HG02981 (cell line): Measurements from ENCODE around the gene PRSS33.

Experiments
- ATAC-seq: cut with Tn5 transposase; IDR thresholded peaks from one replicate; pipeline ENCODE4 v1.9.1; 2021; ENCODE audit warnings: mild to moderate bottlenecking, moderate library complexity; ENCODE audit not compliant: unreplicated experiment

Gene PRSS33

GRCh38 chr16:2778630-2778958, 8.8 kb downstream of the PRSS33 start:
- no peak for ATAC-seq

DNA sequence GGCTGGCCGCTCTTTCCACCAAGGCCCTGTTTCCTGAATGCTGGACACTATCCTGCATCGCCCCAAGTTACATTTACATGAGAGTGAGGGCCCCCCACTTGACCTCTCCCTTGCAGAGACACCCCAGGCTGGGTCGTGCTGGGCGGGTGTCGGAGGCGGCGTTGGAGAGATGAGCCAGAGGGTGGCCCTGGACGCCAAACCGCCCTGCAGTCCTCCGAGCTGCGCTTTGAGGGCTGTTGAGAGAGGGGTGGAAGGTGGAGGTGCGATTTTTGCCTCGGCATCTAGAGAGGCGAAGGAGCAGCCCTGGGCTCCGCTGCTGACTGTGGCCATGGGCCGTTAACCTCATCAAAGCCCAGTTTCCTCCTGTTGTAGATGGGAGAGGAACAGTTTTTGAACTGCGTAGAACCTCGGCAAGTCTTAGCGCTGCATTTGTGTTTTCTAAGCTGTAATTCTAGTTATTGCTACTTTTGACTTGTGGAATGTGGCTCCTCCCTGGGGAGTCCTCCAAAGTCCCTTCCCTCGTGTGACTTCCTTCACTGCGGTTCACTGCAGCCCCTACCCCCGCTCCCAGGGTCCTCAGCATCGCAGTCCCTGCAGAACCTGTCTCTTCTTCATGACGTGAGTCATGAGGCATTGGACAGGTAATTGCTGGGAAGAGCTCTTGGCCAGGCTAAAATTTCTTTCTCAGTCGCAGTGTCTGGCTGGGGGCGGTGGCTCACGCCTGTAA, 9.3 kb downstream of the PRSS33 start:
- no peak for ATAC-seq

GRCh38 chr16:2777231-2777902, 10.0 kb downstream of the PRSS33 start, which contains the start of gene ELOB:
Gene ELOB, minus strand, starts transcription at chr16:2777280. Its CDS starts 41 bp downstream, at chr16:2777239.
- peak; percentile 85 for ATAC-seq

- peak; percentile 23 for ATAC-seq
Measured at GRCh38 chr16:2776500-2777139, 10.7 kb downstream of the PRSS33 start.

DNA sequence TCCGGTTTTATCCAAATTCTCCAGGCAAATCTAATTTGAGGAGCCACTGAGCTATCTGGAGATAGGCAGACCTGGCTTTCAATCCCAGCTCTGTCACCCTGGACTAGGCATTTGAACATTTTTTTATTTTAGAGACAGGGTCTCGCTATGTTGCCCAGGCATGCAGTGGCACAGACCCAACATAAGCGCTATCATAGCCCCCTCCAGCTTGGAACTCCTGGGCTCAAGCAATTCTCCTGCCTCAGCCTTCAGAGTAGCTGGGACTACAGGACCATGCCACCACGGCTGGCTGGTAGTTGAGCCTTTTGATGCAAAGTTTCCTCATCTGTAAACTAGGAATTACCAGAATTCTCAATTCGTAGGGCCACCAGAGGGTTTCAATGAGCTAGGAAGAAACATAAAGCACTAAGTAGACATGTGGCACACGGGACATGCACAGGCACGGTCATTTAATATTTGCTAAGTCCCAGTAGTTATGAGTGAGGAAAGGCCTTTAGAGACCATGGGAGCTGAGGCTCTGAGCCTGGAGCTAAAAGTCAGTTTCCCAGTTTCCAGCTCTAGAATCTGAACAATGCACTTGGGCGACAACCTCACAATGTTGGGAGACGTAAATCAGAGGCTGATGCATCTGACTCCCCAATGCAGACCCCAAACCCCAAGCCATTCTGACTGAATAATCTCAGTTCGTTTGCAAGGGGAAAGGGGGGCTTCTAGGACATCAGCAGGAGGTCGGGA, 11.4 kb downstream of the PRSS33 start:
- ATAC-seq = no peak

DNA sequence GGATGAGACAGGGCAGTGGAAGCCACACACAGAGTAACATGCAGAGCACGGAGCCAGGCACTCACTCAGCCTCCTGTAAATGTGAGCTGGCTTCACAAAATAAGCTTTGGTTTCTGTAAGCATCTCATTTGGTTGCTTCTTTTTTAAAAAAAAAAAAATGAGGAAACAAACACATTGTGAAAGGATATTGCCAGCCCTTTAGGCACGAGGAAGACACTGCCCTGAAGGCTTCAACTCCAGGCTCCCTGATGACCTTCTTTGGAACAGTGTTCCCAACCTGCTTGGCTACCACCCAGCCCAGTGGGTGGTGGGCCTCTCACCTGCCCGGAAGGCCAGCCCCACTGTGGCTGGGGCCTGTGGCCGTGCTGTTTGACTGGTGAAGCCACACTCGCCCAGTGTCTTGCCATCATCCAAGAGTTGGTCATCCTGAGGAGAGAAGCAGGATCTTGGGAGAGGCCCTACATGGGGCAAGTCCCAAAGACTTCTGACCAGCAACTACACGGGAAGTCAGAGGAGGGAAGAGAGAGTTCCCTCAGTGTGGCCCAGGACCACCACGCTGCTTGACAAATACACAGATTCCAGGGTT, 12.1 kb downstream of the PRSS33 start:
- no peak for ATAC-seq

DNA sequence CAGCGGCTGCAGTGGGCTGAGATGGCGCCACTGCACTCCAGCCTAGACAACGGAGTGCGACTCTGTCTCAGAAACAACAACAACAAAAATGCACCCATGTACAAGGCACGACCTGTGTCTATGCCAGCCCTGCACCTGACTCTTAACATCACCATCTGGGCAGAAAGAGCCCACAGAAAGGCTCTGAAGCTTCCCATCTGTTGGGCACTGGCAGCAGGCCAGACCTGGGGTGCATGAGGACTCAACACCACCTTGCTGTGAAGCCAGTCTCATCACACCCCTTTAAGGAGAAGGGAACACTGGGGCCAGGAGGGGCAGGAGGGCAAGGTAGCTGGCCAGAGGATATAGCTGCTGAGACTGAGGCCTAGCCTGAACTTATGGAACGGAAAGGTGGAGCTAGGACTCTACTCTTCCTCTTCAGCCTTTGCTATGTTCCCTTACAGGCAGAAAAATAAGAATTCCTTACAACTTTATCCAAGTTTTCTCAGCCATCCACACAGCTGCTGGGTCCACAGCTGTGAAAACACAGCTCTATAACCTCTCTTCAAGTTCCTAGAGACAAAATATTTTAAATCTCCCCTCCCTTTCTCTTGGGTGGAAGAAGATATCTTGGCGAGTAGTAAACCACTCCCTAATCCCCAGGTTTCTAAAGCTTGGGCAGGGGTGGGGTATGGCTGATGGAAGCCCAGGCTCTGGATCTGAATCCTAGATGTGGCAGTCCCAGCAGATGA, 13.0 kb downstream of the PRSS33 start:
- ATAC-seq = no peak

DNA sequence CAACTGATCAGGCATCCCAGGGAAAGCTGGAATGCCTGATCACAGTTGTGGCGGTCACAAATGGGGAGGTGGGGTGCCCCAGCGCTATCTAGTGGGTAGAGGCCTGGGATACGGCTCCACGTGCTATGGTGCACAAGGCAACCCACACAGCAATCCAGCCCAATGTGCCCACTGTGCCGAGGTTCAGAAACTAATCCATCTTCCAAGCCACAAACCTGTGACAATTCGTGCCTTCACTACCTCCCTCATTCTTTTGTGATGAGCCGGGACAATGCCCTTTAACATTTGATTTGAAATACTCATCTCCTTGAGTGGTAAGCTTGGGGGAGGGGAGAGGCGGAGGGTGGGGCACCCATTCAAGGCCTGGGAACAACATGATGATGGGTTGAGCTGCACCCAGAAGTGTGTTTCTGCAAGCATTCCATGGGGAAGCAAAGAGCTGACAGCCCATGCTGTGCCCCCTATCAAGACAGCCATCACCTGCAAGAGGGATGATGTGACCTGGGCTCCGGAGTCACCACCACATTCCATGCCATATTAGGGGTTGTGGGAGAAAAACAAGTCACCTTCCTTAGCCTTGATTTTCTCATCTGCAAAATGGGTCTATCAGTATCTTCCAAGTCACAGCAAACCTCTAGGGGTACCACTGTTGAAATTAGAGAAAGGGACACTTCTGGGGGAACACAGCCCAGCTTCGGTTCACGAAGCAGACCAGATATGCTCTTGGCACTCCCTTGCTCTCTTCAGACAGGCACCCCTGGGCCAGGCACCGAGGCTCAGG, 14.0 kb downstream of the PRSS33 start:
- no peak for ATAC-seq

DNA sequence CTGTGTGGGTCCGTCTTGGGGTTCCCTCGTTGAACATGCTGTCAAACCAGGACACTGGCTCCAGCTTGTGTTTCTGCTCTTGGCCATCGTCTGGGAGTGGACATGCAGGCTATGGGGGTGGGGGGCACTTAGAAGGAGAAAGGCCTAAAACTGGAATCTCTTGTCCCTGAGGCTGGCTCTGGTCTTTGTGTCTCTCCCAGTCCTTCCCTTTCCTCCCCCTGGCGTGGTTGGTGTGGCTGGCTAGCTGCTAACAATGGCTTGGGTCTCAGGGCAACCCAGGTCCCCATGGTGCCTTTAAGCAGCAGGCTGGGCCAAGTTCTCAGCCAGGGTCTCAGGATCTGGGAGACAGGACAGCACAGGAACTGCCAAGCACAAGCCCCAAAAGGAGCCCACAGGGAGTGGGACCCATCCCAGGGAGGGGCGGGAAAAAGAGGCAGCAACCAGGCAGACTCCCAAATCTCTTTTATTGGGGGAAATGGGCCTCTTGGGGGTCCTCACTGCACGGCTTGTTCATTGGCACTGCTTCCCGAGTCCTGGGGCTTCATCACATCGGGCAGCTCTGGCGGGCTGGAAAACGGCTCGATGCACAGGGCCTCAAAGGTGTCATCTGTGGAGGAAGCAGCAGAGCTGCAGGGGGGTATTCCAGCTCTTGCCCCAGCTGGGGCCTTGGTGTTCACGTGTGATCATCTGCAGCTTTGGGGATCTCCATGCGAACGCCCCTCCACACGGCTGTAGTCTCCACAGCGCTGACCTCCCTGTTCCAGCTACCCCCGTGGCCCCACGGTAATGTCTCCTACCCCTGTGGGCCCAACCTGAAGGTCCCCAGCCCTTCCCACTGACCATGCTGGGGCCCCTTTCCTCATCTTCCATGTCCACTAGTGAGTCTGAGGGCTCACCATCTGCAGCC, 15.6 kb downstream of the PRSS33 start:
- no peak for ATAC-seq

DNA sequence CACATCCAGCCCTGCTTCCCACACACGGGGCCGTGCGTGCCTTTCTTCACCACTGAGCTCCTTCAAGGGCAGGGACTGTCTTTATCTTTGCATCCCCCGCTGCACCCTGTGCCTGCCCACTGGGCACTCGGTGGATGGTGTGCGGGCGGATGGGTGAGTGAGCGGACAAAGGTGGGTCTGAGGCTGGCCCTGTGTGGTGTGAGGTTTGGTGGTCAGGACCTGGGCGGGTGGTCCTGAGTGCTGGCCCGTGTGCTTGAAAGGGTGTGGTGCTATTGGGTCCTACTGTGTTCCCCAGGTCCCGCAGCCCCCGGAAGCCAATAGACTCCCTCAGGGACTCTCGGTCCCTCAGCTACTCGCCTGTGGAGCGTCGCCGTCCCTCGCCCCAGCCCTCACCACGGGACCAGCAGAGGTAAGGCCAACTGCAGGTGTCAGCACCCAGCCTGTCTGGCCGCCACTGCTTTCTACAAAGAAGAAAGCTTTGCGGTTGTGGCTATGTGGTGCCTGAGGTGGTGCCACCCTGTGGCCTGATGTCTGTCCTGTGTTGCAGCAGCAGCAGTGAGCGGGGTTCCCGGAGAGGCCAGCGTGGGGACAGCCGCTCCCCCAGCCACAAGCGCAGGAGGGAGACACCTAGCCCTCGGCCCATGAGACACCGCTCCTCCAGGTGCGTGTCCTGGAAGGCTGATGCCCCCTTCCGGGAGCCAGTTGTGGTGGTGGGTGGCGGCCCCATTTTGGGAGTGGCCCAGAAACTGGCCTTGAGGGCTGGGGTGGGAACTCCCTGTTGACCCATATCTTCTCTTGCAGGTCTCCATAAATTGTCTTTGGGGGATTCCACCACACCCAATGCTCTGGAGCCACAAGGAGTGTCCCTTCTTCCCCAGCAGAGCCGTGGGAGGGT, 17.1 kb downstream of the PRSS33 start:
- no peak for ATAC-seq

GRCh38 chr16:2769675-2770056, 17.7 kb downstream of the PRSS33 start:
- ATAC-seq = no peak

GRCh38 chr16:2769100-2769529, 18.2 kb downstream of the PRSS33 start:
- ATAC-seq = no peak

- ATAC-seq = no peak
Measured at GRCh38 chr16:2768403-2769089, 18.8 kb downstream of the PRSS33 start.

- ATAC-seq = no peak
Measured at GRCh38 chr16:2767891-2768290, 19.5 kb downstream of the PRSS33 start.

- no peak for ATAC-seq
Measured at GRCh38 chr16:2767140-2767731, 20.1 kb downstream of the PRSS33 start.

DNA sequence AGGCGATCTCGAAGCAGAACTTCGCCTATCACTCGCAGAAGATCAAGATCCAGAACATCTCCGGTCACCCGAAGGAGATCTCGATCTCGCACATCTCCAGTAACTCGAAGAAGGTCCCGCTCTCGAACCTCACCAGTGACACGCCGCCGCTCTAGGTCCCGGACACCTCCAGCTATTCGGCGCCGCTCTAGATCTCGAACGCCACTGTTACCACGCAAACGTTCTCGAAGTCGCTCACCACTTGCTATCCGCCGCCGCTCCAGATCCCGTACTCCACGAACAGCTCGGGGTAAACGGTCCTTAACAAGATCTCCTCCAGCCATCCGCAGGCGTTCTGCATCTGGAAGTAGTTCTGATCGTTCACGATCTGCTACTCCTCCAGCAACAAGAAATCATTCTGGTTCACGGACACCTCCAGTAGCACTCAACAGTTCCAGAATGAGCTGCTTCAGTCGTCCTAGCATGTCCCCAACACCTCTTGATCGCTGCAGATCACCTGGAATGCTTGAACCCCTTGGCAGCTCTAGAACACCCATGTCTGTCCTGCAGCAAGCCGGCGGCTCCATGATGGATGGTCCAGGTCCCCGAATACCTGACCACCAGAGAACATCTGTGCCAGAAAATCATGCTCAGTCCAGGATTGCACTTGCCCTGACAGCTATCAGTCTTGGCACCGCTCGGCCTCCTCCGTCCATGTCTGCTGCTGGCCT, 20.8 kb downstream of the PRSS33 start:
- no peak for ATAC-seq
